HepG2 (cell line): ENCODE results near the gene SLC22A14. TPM values are rescaled to one million over a fixed set of nuclear protein-coding genes. Genes with fewer than 3 reads are reported as not detected.
A peak's percentile ranks its signal among the peaks of the same experiment; 100 is the strongest.

ENCODE experiments used
- CREB3 ChIP-seq: sonication (generic); formaldehyde crosslinking; IDR thresholded peaks from 2 replicates; pipeline ENCODE4 v1.5.0; 2020; ENCODE audit warnings: missing genetic modification reagents
- EEA1 ChIP-seq: sonication (generic); formaldehyde crosslinking; IDR thresholded peaks from 2 replicates; pipeline ENCODE4 v1.5.1; 2020; ENCODE audit warnings: mild to moderate bottlenecking, missing genetic modification reagents, borderline replicate concordance
- ETV6 ChIP-seq: sonication (generic); formaldehyde crosslinking; conservative IDR thresholded peaks from 2 replicates; pipeline ENCODE4 v1.4.0; 2020; ENCODE audit warnings: missing genetic modification reagents
- GFI1 ChIP-seq: sonication (generic); formaldehyde crosslinking; IDR thresholded peaks from 2 replicates; pipeline ENCODE4 v1.5.0; 2020; ENCODE audit warnings: missing genetic modification reagents, mild to moderate bottlenecking, borderline replicate concordance
- HNRNPUL1 ChIP-seq: fragments of 200-400 bp; formaldehyde crosslinking; IDR thresholded peaks from 2 replicates; pipeline ENCODE4 v1.6.1; 2017; ENCODE audit warnings: low read depth, mild to moderate bottlenecking, low read length, moderate library complexity
- IKZF4 ChIP-seq: sonication (generic); formaldehyde crosslinking; IDR thresholded peaks from 2 replicates; pipeline ENCODE4 v1.5.1; 2020; ENCODE audit warnings: borderline replicate concordance, mild to moderate bottlenecking, low read depth, missing genetic modification reagents; ENCODE audit errors: not compliant biosample characterization
- KLF11 ChIP-seq: IDR thresholded peaks from 2 replicates; pipeline ENCODE4 v1.6.1; 2016; ENCODE audit warnings: missing compliant biosample characterization
- NRL ChIP-seq: sonication (generic); formaldehyde crosslinking; IDR thresholded peaks from 2 replicates; pipeline ENCODE4 v1.5.0; 2020; ENCODE audit warnings: missing genetic modification reagents, mild to moderate bottlenecking, moderate library complexity, borderline replicate concordance
- PBX3 ChIP-seq: sonication (generic); formaldehyde crosslinking; IDR thresholded peaks from 2 replicates; pipeline ENCODE4 v1.8.1; 2023; ENCODE audit warnings: missing genetic modification reagents, inconsistent platforms, borderline replicate concordance
- RBM22 ChIP-seq: fragments of 200-400 bp; formaldehyde crosslinking; optimal IDR thresholded peaks from 2 replicates; pipeline ENCODE3; 2017; ENCODE audit warnings: mild to moderate bottlenecking, low read length, moderate library complexity
- RCOR2 ChIP-seq: IDR thresholded peaks from 2 replicates; pipeline ENCODE4 v1.6.1; 2016; ENCODE audit warnings: missing biosample characterization, missing genetic modification reagents
- REL ChIP-seq: sonication (generic); formaldehyde crosslinking; conservative IDR thresholded peaks from 2 replicates; pipeline ENCODE4 v1.8.0; 2022; ENCODE audit warnings: mild to moderate bottlenecking, missing genetic modification reagents, moderate library complexity
- THAP9 ChIP-seq: sonication (generic); formaldehyde crosslinking; IDR thresholded peaks from 2 replicates; pipeline ENCODE4; 2020; ENCODE audit warnings: missing genetic modification reagents, mild to moderate bottlenecking, borderline replicate concordance
- ZFP36L2 ChIP-seq: sonication (generic); formaldehyde crosslinking; IDR thresholded peaks from 2 replicates; pipeline ENCODE4 v1.4.0; 2020; ENCODE audit warnings: missing genetic modification reagents
- ZNF142 ChIP-seq: sonication (generic); formaldehyde crosslinking; IDR thresholded peaks from 2 replicates; pipeline ENCODE4 v1.4.0; 2020; ENCODE audit warnings: missing genetic modification reagents
- ZNF773 ChIP-seq: sonication (generic); formaldehyde crosslinking; IDR thresholded peaks from 2 replicates; pipeline ENCODE4 v1.4.0; 2020; ENCODE audit warnings: missing genetic modification reagents, borderline replicate concordance
- ZNF781 ChIP-seq: sonication (generic); formaldehyde crosslinking; IDR thresholded peaks from 2 replicates; pipeline ENCODE4 v1.5.1; 2020; ENCODE audit warnings: borderline replicate concordance, mild to moderate bottlenecking, missing genetic modification reagents; ENCODE audit errors: not compliant biosample characterization
- ZNF816 ChIP-seq: sonication (generic); formaldehyde crosslinking; IDR thresholded peaks from 2 replicates; pipeline ENCODE4 v1.8.0; 2022; ENCODE audit warnings: missing genetic modification reagents, mild to moderate bottlenecking, borderline replicate concordance
- polyA plus RNA-seq, 8 experiments: library from polyadenylated mRNA; depleted of rRNA in 3 of 8; stranded (reverse) in 7 of 8; unstranded in 1 of 8; fragments of >200 nt; fragmentation: Illumina TruSeq in 4 of 8; extraction: Trizol in 4 of 8; gene quantifications; 2 replicates each; pipeline versions ENCODE4 v1.2.1 to v1.2.3, GENCODE V29; 2011 to 2016; ENCODE audit warnings: low read depth in 4 of 8, missing spikeins in 1 of 8, mixed read lengths in 1 of 8; ENCODE audit not compliant: insufficient read depth in 1 of 8
- total RNA-seq, 5 experiments: library from RNA; depleted of rRNA; stranded (reverse); fragments of >200 nt; fragmentation: Illumina TruSeq; extraction: Trizol; gene quantifications; 2 replicates each; pipeline ENCODE4 v1.2.3, GENCODE V29; 2016; ENCODE audit warnings: low read depth in 1 of 5

SLC22A14 gene
- total and polyA plus RNA-seq, 2 of the 13 experiments (the other 11 are each of a cell fraction or from before 2014, with no cell fraction given): 0.03 TPM; not detected in 1

- TF ChIP-seq ZNF142 (no peak), EEA1 (CRISPR knock-in tag) (no peak), THAP9 (no peak), HNRNPUL1 (no peak), ZNF781 (no peak), ZNF816 (no peak), ZFP36L2 (CRISPR knock-in tag) (no peak), KLF11 (CRISPR knock-in tag) (no peak), IKZF4 (CRISPR knock-in tag) (no peak), ZNF773 (CRISPR knock-in tag) (no peak), CREB3 (CRISPR knock-in tag) (no peak), REL (CRISPR knock-in tag) (no peak), PBX3 (CRISPR knock-in tag) (no peak), NRL (CRISPR knock-in tag) (no peak), GFI1 (no peak), ETV6 (CRISPR knock-in tag) (no peak), RBM22 (peak; percentile 36), RCOR2 (no peak)
Observed at GRCh38 chr3:38364721-38365400, 82.8 kb downstream of the SLC22A14 start (continued).
